A673 (cell line): ENCODE data around the gene ANK2. TPM values are rescaled to one million over a fixed set of nuclear protein-coding genes. Genes with fewer than 3 reads are reported as not detected.

Experiments
- BruUV-seq: library from RNA; stranded (reverse); fragments of 400-500 nt; replicated peaks from 2 replicates; lab custom pipeline; 2021; lab: Mats Ljungman, UMichigan
- CTCF ChIA-PET: fragments of 300-600 bp; sonication (Branson Sonifier 250); formaldehyde crosslinking; loops from one replicate; lab custom pipeline; 2022; ENCODE audit warnings: antibody characterized with exemption; lab: Charles Lee
- POLR2A ChIA-PET: fragments of 300-600 bp; sonication (Branson Sonifier 250); formaldehyde crosslinking; loops from one replicate; lab custom pipeline; 2022; ENCODE audit warnings: antibody characterized with exemption; ENCODE audit not compliant: low non-redundant PET; lab: Charles Lee
- DNase-seq: peaks from one replicate; pipeline ENCODE4 v3.0.0-alpha.2; 2015; ENCODE audit warnings: low spot score
- H3K27ac ChIP-seq: fragments of 200-600 bp; sonication (generic); 2 replicates; pipeline ENCODE4 v1.5.1; 2016; ENCODE audit warnings: mixed run types, low read depth, mild to moderate bottlenecking, mixed read lengths, antibody characterized with exemption, low read length; ENCODE audit not compliant: poor library complexity, severe bottlenecking
- H3K27me3 ChIP-seq: fragments of 200-600 bp; sonication (generic); replicated peaks from 2 replicates; pipeline ENCODE4 v1.6.1; 2017; ENCODE audit warnings: mixed run types, low read depth, mild to moderate bottlenecking, mixed read lengths, antibody characterized with exemption, low read length; ENCODE audit not compliant: insufficient read depth, poor library complexity
- H3K36me3 ChIP-seq: fragments of 200-600 bp; sonication (generic); 2 replicates; pipeline ENCODE4 v1.6.1; 2016; ENCODE audit warnings: mixed run types, mild to moderate bottlenecking, mixed read lengths, antibody characterized with exemption, low read length; ENCODE audit not compliant: insufficient read depth, poor library complexity, severe bottlenecking
- H3K4me1 ChIP-seq: fragments of 200-600 bp; sonication (generic); 2 replicates; pipeline ENCODE4 v1.6.1; 2017; ENCODE audit warnings: mixed run types, mild to moderate bottlenecking, mixed read lengths, antibody characterized with exemption, low read length; ENCODE audit not compliant: insufficient read depth, poor library complexity, severe bottlenecking
- H3K4me3 ChIP-seq: fragments of 200-600 bp; sonication (generic); 2 replicates; pipeline ENCODE4 v1.5.1; 2016; ENCODE audit warnings: low read depth, mixed run types, mild to moderate bottlenecking, mixed read lengths, low read length; ENCODE audit not compliant: poor library complexity, severe bottlenecking
- H3K9me3 ChIP-seq: fragments of 200-600 bp; sonication (generic); 2 replicates; pipeline ENCODE4 v1.6.1; 2016; ENCODE audit warnings: mixed run types, low read depth, mild to moderate bottlenecking, mixed read lengths, antibody characterized with exemption, low read length; ENCODE audit not compliant: poor library complexity, severe bottlenecking
- CTCF ChIP-seq: fragments of 300-800, 200-600 bp; sonication (generic); conservative IDR thresholded peaks from 2 replicates; pipeline ENCODE4 v1.5.1; 2017; ENCODE audit warnings: low read depth, mild to moderate bottlenecking, antibody characterized with exemption, low read length, moderate library complexity, mixed read lengths
- EZH2 ChIP-seq: fragments of 200-600 bp; sonication (generic); IDR thresholded peaks from 2 replicates; pipeline ENCODE4 v1.6.1; 2017; ENCODE audit warnings: borderline replicate concordance, low read depth, mild to moderate bottlenecking, mixed read lengths, antibody characterized with exemption, low read length; ENCODE audit not compliant: poor library complexity, severe bottlenecking
- intact Hi-C: fragments of 100-400 bp; cut with micrococcal nuclease; formaldehyde crosslinking; loops from one replicate; pipeline ENCODE4 v1.10.0; 2022; ENCODE audit not compliant: unreplicated experiment
- total RNA-seq: library from RNA; stranded (reverse); gene quantifications from 2 replicates; pipeline ENCODE4 v1.2.3, GENCODE V29; 2021

Gene ANK2
- total RNA-seq, 1 experiment from 2014 or later: 12.7 TPM

- Histone ChIP-seq H3K9me3 (no peaks in the 10 kb centered on the region), H3K27ac (no peak overlapping the region), H3K36me3 (no peaks in the 10 kb centered on the region), H3K4me3 (no peak overlapping the region), H3K27me3 (no peaks in the 10 kb centered on the region), H3K4me1 (no peaks in the 10 kb centered on the region)
- ChIA-PET POLR2A (no interaction called here), CTCF (no interaction called here)
- BruUV-seq: no TSS peak
- DNase-seq: no peak
- intact Hi-C loops: no loop called here
- no peak for TF ChIP-seq CTCF
- TF ChIP-seq EZH2: no peak
Observed at GRCh38 chr4:113088050-113088449, 38.6 kb downstream of the ANK2 start.

- no TSS peak for BruUV-seq
- Histone ChIP-seq H3K27ac (no peak overlapping the region), H3K4me3 (no peak overlapping the region), H3K9me3 (no peaks in the 10 kb centered on the region), H3K36me3 (no peaks in the 10 kb centered on the region), H3K4me1 (no peaks in the 10 kb centered on the region), H3K27me3 (no peaks in the 10 kb centered on the region)
- ChIA-PET POLR2A (no interaction called here), CTCF (interaction anchor here (1.1 kb wide), 1 partner anchor 326 kb away, joined by 8 read pairs; no protein-coding TSS in a partner anchor)
- TF ChIP-seq CTCF (no peak), EZH2 (no peak)
- intact Hi-C loops: loop anchor here (5.0 to 10.0 kb wide), 2 partner anchors 324 to 456 kb away; partner anchors contain the start of genes LARP7 and ZGRF1
- no peak for DNase-seq
Observed at GRCh38 chr4:113090954-113091353, 41.5 kb downstream of the ANK2 start.

GRCh38 chr4:113094331-113094730 is 44.9 kb downstream of the ANK2 start:
- no peak overlapping the region for H3K27ac ChIP-seq
- no peak overlapping the region for H3K4me3 ChIP-seq
- DNase-seq: no peak
- H3K27me3 ChIP-seq: no peaks in the 10 kb centered on the region
- intact Hi-C loops: loop anchor here (2.0 to 10.0 kb wide), 3 partner anchors 152 to 460 kb away; partner anchors contain the start of genes LARP7 and ZGRF1
- no TSS peak for BruUV-seq
- ChIA-PET POLR2A (no interaction called here), CTCF (interaction anchor here (0.9 kb wide), 1 partner anchor 143 kb away, joined by 4 read pairs; no protein-coding TSS in a partner anchor)
- no peak for TF ChIP-seq EZH2
- no peak for TF ChIP-seq CTCF
- H3K9me3 ChIP-seq: no peaks in the 10 kb centered on the region
- H3K4me1 ChIP-seq: no peaks in the 10 kb centered on the region
- H3K36me3 ChIP-seq: no peaks in the 10 kb centered on the region
